Measurements from ENCODE around the gene PHF5A. TPM values are rescaled to one million over a fixed set of nuclear protein-coding genes. Genes with fewer than 3 reads are reported as not detected.
"Not testable (repeated sequence)": the region's sequence is repeated elsewhere in the genome, so short reads cannot be mapped to it uniquely, and the experiment has no call there.

PHF5A gene
- total RNA-seq, 1 experiment from 2014 or later, result 115 TPM

DNA sequence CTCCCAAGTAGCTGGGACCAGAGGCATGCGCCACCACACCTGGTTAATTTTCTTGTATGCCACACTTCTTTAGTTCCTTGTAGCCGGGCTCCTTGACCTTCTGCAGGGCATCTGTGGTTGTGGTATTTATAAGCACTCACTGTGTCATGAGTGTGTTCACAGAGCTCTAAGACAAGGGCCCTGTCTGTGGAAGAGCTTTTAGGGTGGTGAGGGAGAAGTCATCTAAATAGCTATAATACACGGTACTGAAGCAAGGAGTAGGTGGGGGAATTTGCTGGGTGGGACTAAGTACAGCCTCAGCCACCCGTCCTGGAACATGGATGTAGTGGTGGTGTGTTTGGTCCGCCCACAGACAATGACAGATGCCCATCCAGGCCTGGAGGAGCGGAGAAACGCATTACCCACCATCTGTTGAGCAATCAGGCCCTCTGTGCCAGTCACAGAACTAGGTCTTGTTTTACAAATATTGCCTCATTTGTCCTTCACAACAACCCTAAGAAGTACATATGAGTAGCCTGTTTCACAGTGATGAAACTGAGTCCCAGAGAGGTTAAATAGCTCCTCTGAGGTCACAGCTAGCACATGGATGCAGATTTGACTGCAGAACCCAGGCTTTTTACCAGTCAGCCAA lies 10.5 kb upstream of the PHF5A start:
- no peak overlapping the region for H3K4me3 ChIP-seq (ENCODE audit: insufficient read depth, low read depth, low read length)
- no peaks in the 10 kb centered on the region for H3K36me3 ChIP-seq (replicated peaks; ENCODE audit: control insufficient read depth, insufficient read depth, low read length)
- no peaks in the 10 kb centered on the region for H3K27me3 ChIP-seq (ENCODE audit: control insufficient read depth, insufficient read depth, low read length)
- no peak for DNase-seq

DNA sequence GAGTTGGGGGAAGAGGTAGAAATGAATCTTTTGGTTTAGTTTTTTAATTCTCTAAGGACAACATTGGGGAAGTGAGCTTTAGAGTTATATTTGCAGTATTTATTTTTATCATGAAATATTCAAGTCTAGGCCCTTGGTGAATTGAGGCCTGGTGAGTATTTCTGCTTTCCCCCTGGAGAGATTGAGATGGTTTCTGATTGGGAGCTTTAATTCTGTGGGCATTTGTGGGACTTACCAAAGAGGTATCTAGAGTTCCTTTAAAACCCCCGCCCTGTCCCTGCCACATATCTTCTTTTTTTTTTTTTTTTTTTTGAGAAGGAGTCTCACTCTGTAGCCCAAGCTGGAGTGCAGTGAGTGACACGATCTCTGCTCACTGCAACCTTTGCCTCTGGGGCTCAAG lies 10.0 kb upstream of the PHF5A start:
- no peaks in the 10 kb centered on the region for H3K36me3 ChIP-seq (replicated peaks; ENCODE audit: control insufficient read depth, insufficient read depth, low read length)
- H3K4me3 ChIP-seq (ENCODE audit: insufficient read depth, low read depth, low read length), result no peak overlapping the region

DNA sequence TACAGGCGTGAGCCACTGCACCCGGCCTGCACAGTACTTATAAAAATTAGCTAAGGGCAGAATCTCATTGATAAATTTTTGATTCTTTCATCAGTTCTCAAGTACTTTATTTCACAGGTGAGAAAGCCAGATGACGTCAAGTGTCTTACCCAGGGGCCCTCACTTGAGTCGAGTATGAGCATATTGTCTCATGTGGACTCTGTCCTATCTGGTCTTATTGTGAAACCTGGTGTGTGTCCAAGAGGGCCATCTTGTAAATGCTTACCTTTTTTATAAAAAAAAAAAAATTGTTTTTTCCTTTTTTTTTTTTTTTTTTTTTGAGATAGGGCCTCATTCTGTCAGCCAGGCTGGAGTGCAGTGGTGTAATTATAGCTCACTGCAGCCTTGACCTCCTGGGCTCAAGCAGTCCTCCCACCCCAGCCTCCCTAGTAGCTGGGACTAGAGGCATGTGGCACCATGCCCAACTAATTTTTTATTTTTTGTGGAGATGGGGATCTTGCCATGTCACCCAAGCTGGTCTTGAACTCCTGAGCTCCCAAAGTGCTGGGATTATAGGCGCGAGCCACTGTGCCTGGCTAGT lies 6.5 kb upstream of the PHF5A start:
- Histone ChIP-seq H3K36me3 (replicated peaks; ENCODE audit: control insufficient read depth, insufficient read depth, low read length) (no peaks in the 10 kb centered on the region), H3K27me3 (ENCODE audit: control insufficient read depth, insufficient read depth, low read length) (no peaks in the 10 kb centered on the region), H3K4me3 (ENCODE audit: insufficient read depth, low read depth, low read length) (no peak overlapping the region)
- no peak for DNase-seq

More for the DNA sequence above, 10.0 kb upstream of the PHF5A start:
- no peak for DNase-seq
- H3K27me3 ChIP-seq (ENCODE audit: control insufficient read depth, insufficient read depth, low read length), result no peaks in the 10 kb centered on the region

DNA sequence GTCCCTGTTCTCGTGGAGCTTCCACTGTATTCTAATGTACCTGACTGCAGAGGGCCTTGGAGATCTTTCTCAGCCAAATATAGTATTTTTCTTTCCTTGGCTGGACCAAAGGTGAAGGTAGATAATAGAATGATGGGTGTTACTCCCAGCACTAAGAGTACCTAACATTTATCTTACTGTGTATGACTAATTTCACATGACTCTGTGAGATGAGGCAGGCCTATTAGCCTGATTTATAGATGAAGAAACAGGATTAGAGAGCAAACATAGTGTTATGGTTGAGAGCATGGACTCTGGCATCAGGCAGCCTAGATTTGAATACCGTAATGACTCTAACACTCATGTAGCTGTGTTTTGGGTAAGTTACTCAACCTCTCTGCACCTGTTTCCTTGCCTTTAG lies 3.1 kb upstream of the PHF5A start:
- DNase-seq, result no peak
- no peaks in the 10 kb centered on the region for H3K27me3 ChIP-seq (ENCODE audit: control insufficient read depth, insufficient read depth, low read length)
- H3K36me3 ChIP-seq (replicated peaks; ENCODE audit: control insufficient read depth, insufficient read depth, low read length), result peaks cover 13% of the 10 kb centered on the region
- H3K4me3 ChIP-seq (ENCODE audit: insufficient read depth, low read depth, low read length), result no peak overlapping the region

DNA sequence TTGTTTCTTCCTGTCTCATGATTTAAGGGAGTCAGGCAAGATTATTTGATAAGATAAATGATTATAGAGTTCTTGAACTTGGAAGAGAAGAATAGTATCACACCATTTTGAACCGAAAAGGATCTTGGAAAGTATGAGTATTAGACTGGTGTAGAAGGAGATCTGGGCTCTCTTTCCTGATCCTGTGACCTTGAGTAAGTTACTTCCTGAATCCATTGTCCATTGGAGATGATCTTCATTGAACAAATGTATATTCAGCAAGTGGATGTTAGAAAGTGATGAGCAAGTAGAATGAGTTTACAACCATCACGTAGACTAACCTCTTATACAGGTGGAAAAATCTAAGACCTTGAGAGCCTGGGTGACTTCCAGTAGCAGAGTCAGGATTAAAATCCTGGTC lies 2.4 kb upstream of the PHF5A start:
- Histone ChIP-seq H3K4me3 (ENCODE audit: insufficient read depth, low read depth, low read length) (no peak overlapping the region), H3K27me3 (ENCODE audit: control insufficient read depth, insufficient read depth, low read length) (no peaks in the 10 kb centered on the region), H3K36me3 (replicated peaks; ENCODE audit: control insufficient read depth, insufficient read depth, low read length) (peaks cover 19% of the 10 kb centered on the region)
- no peak for DNase-seq

DNA sequence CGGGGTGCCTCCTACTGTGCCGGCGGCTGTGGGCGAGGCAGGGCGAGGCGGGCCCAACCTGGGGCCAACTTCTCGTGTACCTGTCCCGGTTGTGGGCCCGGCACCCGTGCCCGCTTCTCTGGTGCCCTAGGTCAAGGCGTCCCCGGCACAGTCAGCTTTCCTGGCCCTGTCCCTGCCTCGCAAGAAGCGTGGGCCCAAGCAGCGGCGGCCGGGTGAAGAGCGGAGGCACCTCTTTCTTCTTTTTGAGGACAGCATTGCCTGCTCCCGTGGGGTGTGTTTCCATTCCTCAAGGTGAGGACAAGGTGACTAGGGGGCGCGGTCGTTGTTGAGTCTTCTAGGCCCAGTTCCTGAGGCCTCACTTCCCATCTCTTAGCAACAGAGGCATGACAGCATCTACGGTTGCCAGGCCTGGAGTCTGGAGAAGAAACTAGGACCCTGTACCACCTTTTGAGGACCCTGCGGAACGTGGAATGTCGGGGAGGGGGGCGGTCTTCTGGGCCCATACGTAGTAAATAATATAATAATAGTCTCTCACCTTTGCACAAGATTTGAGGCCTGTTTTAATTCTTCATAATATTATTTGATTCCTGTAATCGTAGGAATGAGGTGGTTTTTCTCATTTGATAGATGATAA lies 843 bp upstream of the PHF5A start:
- peak; percentile 74 for DNase-seq

DNA sequence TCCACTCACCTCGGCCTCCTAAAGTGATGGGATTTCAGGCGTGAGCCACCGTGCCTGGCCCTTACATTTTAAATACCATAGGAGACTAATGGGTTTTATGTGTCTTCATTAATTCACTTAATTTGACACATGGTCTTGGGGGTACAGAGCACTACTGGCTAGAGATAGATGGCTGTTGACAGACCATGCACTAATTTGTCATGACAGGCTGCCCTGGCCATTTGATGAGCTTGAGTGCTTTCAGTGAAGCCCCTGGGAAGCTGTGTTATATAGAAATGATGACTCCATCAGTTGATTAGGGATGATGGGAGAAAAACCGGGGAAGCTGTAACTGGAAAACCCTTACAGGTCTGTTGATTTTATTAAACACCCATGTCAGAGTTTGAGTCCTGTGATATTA lies 6.6 kb downstream of the PHF5A start:
- no peak for DNase-seq
- Histone ChIP-seq H3K36me3 (replicated peaks; ENCODE audit: control insufficient read depth, insufficient read depth, low read length) (peaks cover 39% of the 10 kb centered on the region), H3K27me3 (ENCODE audit: control insufficient read depth, insufficient read depth, low read length) (no peaks in the 10 kb centered on the region), H3K4me3 (ENCODE audit: insufficient read depth, low read depth, low read length) (no peak overlapping the region)

More for the DNA sequence above, 843 bp upstream of the PHF5A start:
- H3K27me3 ChIP-seq (ENCODE audit: control insufficient read depth, insufficient read depth, low read length), result no peaks in the 10 kb centered on the region
- peak overlapping the region; percentile 91 for H3K4me3 ChIP-seq (ENCODE audit: insufficient read depth, low read depth, low read length)
- peaks cover 28% of the 10 kb centered on the region for H3K36me3 ChIP-seq (replicated peaks; ENCODE audit: control insufficient read depth, insufficient read depth, low read length)

DNA sequence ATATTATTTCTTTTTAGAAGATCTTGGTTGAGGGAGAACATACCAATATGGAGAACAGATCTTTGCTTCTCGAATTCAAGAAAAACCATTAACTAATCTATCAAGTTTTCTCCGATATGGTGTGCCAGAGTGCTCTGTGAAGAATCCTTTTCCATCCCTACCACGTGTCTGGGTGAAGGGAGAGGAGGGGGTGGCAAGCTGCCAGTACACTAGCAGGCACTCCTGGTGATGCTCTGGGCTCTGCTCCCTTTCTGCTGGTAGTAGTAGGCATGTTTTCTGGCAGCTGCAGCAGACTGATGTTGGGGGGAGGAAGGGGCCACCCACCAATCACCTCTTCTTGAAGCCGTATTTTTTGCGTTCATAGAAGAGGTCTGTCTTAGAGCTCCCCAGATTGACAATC lies 8.4 kb downstream of the PHF5A start:
- not testable (repeated sequence) for H3K4me3 ChIP-seq (ENCODE audit: insufficient read depth, low read depth, low read length); H3K27me3 ChIP-seq (ENCODE audit: control insufficient read depth, insufficient read depth, low read length); DNase-seq
- peaks cover 26% of the 10 kb centered on the region for H3K36me3 ChIP-seq (replicated peaks; ENCODE audit: control insufficient read depth, insufficient read depth, low read length)

DNA sequence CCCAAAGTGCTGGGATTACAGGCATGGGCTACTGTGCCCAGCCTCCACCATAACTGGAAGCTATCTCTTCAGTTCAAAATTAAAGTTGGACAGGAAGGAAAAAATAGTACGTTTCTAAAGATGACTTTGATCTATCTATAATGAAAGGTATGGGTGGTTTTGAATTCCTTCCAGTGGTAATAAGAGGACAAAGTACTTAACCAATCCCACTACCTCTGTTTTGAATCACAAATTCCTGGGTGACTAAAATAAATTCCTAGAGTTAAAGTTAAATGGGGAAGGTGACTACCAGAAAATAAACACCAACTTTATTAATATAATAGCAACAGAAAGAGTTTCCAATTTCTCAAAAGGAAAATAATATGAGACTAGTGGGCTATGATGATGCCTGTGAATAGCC lies 9.1 kb downstream of the PHF5A start:
- H3K36me3 ChIP-seq (replicated peaks; ENCODE audit: control insufficient read depth, insufficient read depth, low read length), result peaks cover 21% of the 10 kb centered on the region
- no peak for DNase-seq

DNA sequence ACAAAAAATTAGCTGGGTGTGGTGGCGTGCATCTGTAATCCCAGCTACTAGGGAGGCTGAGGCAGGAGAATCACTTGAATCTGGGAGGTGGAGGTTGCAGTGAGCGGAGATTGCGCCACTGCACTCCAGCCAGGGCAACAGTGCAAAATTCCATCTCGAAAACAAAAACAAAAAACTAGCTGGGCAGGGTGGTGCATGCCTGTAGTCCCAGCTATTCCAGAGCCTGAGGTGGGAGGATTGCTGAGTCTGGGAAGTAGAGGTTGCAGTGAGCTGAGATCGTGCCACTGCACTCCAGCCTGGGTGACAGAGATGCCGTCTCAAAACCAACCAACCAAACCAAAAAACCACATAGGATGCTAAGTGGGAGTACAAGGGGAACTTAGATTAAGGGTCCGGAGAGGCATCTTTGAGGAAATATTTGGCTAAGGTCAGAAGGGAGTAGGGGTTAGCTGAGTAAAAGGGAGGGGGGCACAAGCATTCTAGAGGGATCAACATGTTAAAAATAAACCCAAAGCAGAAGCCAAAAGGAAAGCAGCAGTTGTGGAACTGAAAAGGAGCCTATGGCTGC lies 10.2 kb downstream of the PHF5A start:
- H3K4me3 ChIP-seq (ENCODE audit: insufficient read depth, low read depth, low read length), result no peak overlapping the region
- no peak for DNase-seq
- peaks cover 16% of the 10 kb centered on the region for H3K36me3 ChIP-seq (replicated peaks; ENCODE audit: control insufficient read depth, insufficient read depth, low read length)

More for the DNA sequence above, 9.1 kb downstream of the PHF5A start:
- Histone ChIP-seq H3K4me3 (ENCODE audit: insufficient read depth, low read depth, low read length) (no peak overlapping the region), H3K27me3 (ENCODE audit: control insufficient read depth, insufficient read depth, low read length) (no peaks in the 10 kb centered on the region)

DNA sequence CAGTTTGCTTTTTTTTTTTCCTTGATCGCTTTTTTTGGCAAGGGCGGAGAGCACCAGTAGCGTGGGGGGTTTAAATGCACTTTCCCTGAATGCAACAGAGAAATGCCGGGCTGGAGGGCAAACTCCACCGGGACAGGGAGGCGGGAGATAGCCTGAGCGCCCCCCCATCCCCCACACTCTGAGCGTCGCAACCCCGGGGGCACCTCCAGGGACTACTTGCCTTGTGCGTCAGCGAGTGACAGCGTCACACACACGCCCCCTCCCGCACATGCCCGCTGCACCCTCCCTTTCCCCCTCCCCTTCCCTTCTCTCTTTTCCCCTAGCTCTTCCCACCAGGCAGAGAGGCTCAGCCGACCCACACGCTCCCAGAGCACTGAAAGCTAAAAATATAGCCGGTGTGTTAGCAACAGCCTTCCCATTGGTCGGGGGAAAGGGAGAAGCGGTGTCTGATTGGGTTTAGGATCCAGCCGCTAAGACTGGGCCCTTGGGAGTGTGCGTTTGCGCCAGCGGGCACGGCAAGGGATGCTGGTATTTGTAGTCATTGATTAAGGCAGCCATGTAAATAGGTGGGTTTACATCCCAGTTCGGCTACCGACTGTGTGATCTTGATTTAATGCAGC lies 20.2 kb downstream of the PHF5A start:
- no peaks in the 10 kb centered on the region for H3K27me3 ChIP-seq (ENCODE audit: control insufficient read depth, insufficient read depth, low read length)
- H3K36me3 ChIP-seq (replicated peaks; ENCODE audit: control insufficient read depth, insufficient read depth, low read length), result peaks cover 1% of the 10 kb centered on the region
- DNase-seq, result peak; percentile 93
- peak overlapping the region; percentile 99 for H3K4me3 ChIP-seq (ENCODE audit: insufficient read depth, low read depth, low read length)

More for the DNA sequence above, 10.2 kb downstream of the PHF5A start:
- no peaks in the 10 kb centered on the region for H3K27me3 ChIP-seq (ENCODE audit: control insufficient read depth, insufficient read depth, low read length)

DNA sequence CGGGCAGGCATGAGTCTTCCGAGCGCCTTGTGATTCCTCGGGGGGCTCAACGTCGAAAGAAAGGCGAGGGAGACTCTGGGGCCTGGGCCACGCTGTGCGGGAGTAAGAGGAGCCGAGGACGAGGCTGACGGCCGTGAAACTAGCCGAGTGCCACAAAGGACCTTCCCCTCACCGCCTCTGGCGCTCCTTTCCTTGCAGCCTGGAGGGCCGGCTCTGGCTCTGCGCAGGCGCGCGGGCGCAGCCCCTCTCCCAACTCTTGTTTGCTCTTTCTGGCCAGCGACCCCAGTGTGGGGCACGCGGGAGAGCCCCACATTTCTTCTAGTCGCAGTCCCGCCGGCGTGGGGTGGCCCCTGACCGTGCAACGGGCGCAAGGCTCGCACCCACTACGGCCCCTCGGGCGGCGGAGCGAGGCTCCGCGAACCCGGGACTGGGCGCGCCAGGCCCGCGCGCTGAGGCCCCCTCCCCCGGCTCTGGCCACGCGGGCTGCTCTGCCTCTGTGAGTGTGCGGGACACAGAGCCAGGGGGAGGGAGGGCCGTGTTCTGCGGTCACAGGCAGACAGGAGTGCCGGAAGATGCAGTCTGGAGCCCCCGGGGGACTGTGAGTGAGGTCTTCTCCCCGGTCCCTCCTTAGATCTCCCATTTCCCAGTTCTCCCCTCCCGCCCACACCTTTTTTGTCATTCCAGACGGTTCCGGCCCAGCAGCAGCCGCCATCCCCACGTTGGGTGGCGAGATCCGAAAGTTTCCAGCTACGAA lies 20.9 kb downstream of the PHF5A start:
- H3K27me3 ChIP-seq (ENCODE audit: control insufficient read depth, insufficient read depth, low read length), result no peaks in the 10 kb centered on the region
- peak overlapping the region; percentile 99 for H3K4me3 ChIP-seq (ENCODE audit: insufficient read depth, low read depth, low read length)
- DNase-seq, result peak; percentile 86

DNA sequence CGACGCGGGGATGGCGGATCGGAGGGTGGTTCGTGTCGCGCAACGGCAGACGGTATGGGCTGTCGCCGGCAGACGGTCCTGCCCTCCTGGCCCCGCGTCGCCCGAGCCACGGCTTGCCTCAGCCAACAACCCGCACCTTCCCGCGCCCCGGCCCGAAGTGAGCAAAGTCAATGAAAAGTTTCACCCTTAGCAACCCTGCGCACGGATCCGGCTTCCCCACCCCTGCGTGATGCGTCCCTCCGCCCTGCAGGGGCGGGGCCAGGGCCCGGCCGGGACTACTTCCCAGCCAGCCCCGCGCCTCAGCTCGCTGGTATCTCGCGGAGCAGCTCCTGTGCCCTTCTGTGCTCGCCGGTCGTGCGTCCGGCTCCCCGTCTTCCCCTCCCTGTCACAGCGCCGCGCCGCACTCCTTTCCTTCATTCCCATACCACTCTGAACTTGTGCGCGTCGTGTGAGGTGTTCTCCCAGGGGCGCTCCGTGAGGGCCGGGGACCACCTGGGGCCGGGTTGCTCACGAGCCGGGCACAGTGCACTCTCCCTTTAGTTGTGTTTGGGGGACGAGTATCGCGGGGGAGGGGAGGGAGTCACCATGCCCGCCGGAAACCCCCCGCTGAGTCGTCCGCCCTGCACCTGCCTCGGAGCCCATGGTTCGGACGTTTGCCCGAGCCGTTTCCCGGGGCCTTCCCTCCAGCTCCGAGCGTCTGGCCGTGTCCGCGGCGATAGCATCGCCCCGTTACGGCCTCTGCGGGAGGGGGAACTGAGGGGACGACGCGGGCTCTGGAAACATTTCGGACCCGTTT lies 21.7 kb downstream of the PHF5A start, which contains the start of gene TOB2:
TSS of gene TOB2 (minus strand) at position 163 of the 796 bp plus-strand sequence. CDS start 9,456 bp downstream, outside the sequence.
- Histone ChIP-seq H3K36me3 (replicated peaks; ENCODE audit: control insufficient read depth, insufficient read depth, low read length) (peaks cover 7% of the 10 kb centered on the region), H3K27me3 (ENCODE audit: control insufficient read depth, insufficient read depth, low read length) (no peaks in the 10 kb centered on the region), H3K4me3 (ENCODE audit: insufficient read depth, low read depth, low read length) (peak within 1 kb of the TSS; percentile 99)
- peak; percentile 96 for DNase-seq

More for the DNA sequence above, 20.9 kb downstream of the PHF5A start:
- H3K36me3 ChIP-seq (replicated peaks; ENCODE audit: control insufficient read depth, insufficient read depth, low read length), result peaks cover 5% of the 10 kb centered on the region
